ENCODE measurements around the gene ST8SIA5.

DNA sequence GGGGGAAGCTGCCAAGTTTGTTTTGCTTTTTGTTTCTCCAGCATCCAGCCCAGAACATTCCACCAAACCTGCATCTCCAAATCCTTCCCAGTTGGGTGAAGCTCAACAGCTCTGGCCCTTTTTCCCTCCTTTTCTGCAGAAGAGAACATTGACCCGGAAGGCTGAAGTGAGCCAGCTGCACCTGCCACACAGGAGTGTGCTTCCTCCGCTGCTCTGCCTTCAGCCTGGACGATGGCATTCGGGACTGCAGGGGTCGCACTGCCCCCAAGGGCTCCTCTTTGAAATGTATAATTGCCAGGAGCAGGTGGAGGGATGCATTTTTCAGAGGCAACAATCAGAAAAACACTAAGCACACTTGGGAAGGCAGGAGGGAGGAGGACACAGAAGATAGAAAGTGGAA lies 41.8 kb downstream of the ST8SIA5 start:
- TF ChIP-seq, protein P1, sequence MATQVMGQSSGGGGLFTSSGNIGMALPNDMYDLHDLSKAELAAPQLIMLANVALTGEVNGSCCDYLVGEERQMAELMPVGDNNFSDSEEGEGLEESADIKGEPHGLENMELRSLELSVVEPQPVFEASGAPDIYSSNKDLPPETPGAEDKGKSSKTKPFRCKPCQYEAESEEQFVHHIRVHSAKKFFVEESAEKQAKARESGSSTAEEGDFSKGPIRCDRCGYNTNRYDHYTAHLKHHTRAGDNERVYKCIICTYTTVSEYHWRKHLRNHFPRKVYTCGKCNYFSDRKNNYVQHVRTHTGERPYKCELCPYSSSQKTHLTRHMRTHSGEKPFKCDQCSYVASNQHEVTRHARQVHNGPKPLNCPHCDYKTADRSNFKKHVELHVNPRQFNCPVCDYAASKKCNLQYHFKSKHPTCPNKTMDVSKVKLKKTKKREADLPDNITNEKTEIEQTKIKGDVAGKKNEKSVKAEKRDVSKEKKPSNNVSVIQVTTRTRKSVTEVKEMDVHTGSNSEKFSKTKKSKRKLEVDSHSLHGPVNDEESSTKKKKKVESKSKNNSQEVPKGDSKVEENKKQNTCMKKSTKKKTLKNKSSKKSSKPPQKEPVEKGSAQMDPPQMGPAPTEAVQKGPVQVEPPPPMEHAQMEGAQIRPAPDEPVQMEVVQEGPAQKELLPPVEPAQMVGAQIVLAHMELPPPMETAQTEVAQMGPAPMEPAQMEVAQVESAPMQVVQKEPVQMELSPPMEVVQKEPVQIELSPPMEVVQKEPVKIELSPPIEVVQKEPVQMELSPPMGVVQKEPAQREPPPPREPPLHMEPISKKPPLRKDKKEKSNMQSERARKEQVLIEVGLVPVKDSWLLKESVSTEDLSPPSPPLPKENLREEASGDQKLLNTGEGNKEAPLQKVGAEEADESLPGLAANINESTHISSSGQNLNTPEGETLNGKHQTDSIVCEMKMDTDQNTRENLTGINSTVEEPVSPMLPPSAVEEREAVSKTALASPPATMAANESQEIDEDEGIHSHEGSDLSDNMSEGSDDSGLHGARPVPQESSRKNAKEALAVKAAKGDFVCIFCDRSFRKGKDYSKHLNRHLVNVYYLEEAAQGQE (IDR thresholded peaks at IDR 0.05; ENCODE audit: insufficient replicate concordance, low read depth) = no peak
- TF ChIP-seq, protein P2, sequence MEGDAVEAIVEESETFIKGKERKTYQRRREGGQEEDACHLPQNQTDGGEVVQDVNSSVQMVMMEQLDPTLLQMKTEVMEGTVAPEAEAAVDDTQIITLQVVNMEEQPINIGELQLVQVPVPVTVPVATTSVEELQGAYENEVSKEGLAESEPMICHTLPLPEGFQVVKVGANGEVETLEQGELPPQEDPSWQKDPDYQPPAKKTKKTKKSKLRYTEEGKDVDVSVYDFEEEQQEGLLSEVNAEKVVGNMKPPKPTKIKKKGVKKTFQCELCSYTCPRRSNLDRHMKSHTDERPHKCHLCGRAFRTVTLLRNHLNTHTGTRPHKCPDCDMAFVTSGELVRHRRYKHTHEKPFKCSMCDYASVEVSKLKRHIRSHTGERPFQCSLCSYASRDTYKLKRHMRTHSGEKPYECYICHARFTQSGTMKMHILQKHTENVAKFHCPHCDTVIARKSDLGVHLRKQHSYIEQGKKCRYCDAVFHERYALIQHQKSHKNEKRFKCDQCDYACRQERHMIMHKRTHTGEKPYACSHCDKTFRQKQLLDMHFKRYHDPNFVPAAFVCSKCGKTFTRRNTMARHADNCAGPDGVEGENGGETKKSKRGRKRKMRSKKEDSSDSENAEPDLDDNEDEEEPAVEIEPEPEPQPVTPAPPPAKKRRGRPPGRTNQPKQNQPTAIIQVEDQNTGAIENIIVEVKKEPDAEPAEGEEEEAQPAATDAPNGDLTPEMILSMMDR (IDR thresholded peaks at IDR 0.05; ENCODE audit: insufficient read depth, low read length) = no peak
- TF ChIP-seq GABPA (IDR thresholded peaks at IDR 0.05; ENCODE audit: low read depth) = no peak
- TF ChIP-seq SPI1 (IDR thresholded peaks at IDR 0.05; ENCODE audit: borderline replicate concordance, low read depth) = no peak
- TF ChIP-seq POLR2AphosphoS5 (IDR thresholded peaks at IDR 0.05; ENCODE audit: low read depth) = no peak

Measured in HL-60 (cell line).